ENCODE data around the gene IKZF1.
A peak's percentile ranks its signal among the peaks of the same experiment; 100 is the strongest.

IKZF1 gene

GRCh38 chr7:50371551-50372021 lies 67.1 kb downstream of the IKZF1 start:
- H3K9me3 ChIP-seq (ENCODE audit: severe bottlenecking) = no peaks in the 10 kb centered on the region
- H3K27ac ChIP-seq = no peak overlapping the region
- no peaks in the 10 kb centered on the region for H3K36me3 ChIP-seq
- H3K27me3 ChIP-seq (ENCODE audit: insufficient read depth, low read depth, severe bottlenecking) = no peaks in the 10 kb centered on the region
- TF ChIP-seq, protein P1, sequence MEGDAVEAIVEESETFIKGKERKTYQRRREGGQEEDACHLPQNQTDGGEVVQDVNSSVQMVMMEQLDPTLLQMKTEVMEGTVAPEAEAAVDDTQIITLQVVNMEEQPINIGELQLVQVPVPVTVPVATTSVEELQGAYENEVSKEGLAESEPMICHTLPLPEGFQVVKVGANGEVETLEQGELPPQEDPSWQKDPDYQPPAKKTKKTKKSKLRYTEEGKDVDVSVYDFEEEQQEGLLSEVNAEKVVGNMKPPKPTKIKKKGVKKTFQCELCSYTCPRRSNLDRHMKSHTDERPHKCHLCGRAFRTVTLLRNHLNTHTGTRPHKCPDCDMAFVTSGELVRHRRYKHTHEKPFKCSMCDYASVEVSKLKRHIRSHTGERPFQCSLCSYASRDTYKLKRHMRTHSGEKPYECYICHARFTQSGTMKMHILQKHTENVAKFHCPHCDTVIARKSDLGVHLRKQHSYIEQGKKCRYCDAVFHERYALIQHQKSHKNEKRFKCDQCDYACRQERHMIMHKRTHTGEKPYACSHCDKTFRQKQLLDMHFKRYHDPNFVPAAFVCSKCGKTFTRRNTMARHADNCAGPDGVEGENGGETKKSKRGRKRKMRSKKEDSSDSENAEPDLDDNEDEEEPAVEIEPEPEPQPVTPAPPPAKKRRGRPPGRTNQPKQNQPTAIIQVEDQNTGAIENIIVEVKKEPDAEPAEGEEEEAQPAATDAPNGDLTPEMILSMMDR (IDR thresholded peaks at IDR 0.05; ENCODE audit: low read depth, low read length) = no peak
- H3K4me3 ChIP-seq (ENCODE audit: low read depth, low read length) = no peak overlapping the region
- no peak for DNase-seq

- no peaks in the 10 kb centered on the region for H3K36me3 ChIP-seq
- no peaks in the 10 kb centered on the region for H3K9me3 ChIP-seq (ENCODE audit: severe bottlenecking)
- TF ChIP-seq, protein P1 (IDR thresholded peaks at IDR 0.05; ENCODE audit: low read depth, low read length) = no peak
- H3K4me3 ChIP-seq (ENCODE audit: low read depth, low read length) = no peak overlapping the region
- H3K27ac ChIP-seq = no peak overlapping the region
- no peak for DNase-seq
- no peaks in the 10 kb centered on the region for H3K27me3 ChIP-seq (ENCODE audit: insufficient read depth, low read depth, severe bottlenecking)
Observed at GRCh38 chr7:50372923-50373322, 68.4 kb downstream of the IKZF1 start.

DNA sequence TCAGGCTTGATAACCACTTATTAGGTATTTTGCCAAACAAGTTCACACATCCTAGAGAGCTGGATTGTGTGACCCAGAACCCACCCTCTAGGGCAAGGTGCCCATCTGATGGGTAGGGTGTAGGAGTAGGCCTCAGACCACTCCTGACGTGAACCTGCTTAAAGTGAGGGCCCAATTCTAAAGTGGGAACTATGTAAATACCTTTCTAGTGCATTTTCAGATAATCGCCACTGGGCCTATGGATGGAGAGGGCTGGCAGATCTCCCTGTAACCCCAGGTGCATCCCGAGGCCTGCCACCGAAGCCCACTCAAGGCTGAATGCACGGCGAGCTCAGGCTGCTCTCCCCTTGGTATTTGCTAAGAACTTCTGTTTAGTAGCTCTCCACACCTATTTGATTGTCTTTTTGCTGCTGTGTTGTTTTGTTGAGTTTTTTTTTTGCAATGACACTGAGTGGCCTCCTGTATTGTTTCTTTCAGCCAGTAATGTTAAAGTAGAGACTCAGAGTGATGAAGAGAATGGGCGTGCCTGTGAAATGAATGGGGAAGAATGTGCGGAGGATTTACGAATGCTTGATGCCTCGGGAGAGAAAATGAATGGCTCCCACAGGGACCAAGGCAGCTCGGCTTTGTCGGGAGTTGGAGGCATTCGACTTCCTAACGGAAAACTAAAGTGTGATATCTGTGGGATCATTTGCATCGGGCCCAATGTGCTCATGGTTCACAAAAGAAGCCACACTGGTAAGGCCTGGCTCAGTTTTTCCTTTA lies 71.7 kb downstream of the IKZF1 start:
- no peak for DNase-seq
- Histone ChIP-seq H3K4me3 (ENCODE audit: low read depth, low read length) (no peak overlapping the region), H3K9me3 (ENCODE audit: severe bottlenecking) (no peaks in the 10 kb centered on the region), H3K27me3 (ENCODE audit: insufficient read depth, low read depth, severe bottlenecking) (no peaks in the 10 kb centered on the region), H3K27ac (no peak overlapping the region), H3K36me3 (no peaks in the 10 kb centered on the region)
- TF ChIP-seq, protein P1 (IDR thresholded peaks at IDR 0.05; ENCODE audit: low read depth, low read length) = no peak

DNA sequence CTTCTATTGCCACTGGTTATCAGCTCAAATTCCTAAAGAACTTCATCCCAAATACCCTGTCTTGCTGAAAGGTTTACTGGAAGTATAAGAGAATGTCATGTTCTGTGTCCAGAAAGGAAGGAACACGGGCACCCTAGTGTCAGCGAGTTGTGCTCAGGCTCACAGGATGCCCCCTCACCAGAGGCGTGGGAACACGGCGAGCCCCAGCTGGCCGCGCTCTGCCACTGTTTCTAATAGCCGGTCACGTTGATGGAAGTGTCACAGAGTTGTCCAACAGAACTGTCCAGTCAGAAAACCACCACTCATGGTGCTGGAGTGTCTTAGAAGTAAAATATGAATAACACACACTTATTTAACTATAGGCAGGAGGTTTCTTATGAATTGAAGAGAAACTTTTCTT lies 72.8 kb downstream of the IKZF1 start:
- DNase-seq = no peak
- Histone ChIP-seq H3K36me3 (no peaks in the 10 kb centered on the region), H3K27ac (no peak overlapping the region), H3K9me3 (ENCODE audit: severe bottlenecking) (no peaks in the 10 kb centered on the region), H3K4me3 (ENCODE audit: low read depth, low read length) (no peak overlapping the region), H3K27me3 (ENCODE audit: insufficient read depth, low read depth, severe bottlenecking) (no peaks in the 10 kb centered on the region)
- TF ChIP-seq, protein P1 (IDR thresholded peaks at IDR 0.05; ENCODE audit: low read depth, low read length) = no peak

- H3K27ac ChIP-seq = no peak overlapping the region
- TF ChIP-seq, protein P1 (IDR thresholded peaks at IDR 0.05; ENCODE audit: low read depth, low read length) = no peak
- H3K27me3 ChIP-seq (ENCODE audit: insufficient read depth, low read depth, severe bottlenecking) = no peaks in the 10 kb centered on the region
- no peaks in the 10 kb centered on the region for H3K9me3 ChIP-seq (ENCODE audit: severe bottlenecking)
- no peaks in the 10 kb centered on the region for H3K36me3 ChIP-seq
- peak; percentile 42 for DNase-seq
- no peak overlapping the region for H3K4me3 ChIP-seq (ENCODE audit: low read depth, low read length)
Observed at GRCh38 chr7:50379082-50379481, 74.6 kb downstream of the IKZF1 start.

DNA sequence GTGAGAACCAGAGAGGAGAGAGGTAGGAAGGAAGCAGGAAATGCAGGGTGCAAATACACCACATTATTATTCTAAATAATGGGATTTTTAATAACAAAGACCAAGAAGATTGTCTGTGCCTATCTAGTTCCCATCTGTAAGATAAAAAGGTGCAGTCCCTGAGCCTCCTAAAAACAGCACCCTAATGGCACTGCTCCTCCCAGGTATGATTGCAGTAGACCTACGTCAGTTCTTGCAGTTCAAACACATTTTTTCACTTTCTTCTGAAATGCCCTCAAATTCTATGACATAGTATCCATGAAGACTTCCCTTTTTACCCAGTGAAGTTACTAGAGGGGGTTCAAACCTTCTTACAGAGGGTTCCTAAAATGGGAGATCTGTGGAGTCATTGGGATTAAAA lies 75.0 kb downstream of the IKZF1 start:
- DNase-seq = no peak
- TF ChIP-seq, protein P1 (IDR thresholded peaks at IDR 0.05; ENCODE audit: low read depth, low read length) = no peak
- H3K27me3 ChIP-seq (ENCODE audit: insufficient read depth, low read depth, severe bottlenecking) = no peaks in the 10 kb centered on the region
- H3K27ac ChIP-seq = no peak overlapping the region
- H3K9me3 ChIP-seq (ENCODE audit: severe bottlenecking) = no peaks in the 10 kb centered on the region
- H3K36me3 ChIP-seq = no peaks in the 10 kb centered on the region
- H3K4me3 ChIP-seq (ENCODE audit: low read depth, low read length) = no peak overlapping the region

Measured in WERI-Rb-1 (cell line).